ENCODE data around the gene UQCRFS1.
A peak's percentile ranks its signal among the peaks of the same experiment; 100 is the strongest.
"Not testable (repeated sequence)": the region's sequence is repeated elsewhere in the genome, so short reads cannot be mapped to it uniquely, and the experiment has no call there.

Gene UQCRFS1

GRCh38 chr19:29212356-29212647 is 649 bp downstream of the UQCRFS1 start:
- no peak for DNase-seq

- DNase-seq: no peak
Measured at GRCh38 chr19:29211562-29212355, 1.2 kb downstream of the UQCRFS1 start.

GRCh38 chr19:29211041-29211440 is 1.9 kb downstream of the UQCRFS1 start:
- DNase-seq: not testable (repeated sequence)

GRCh38 chr19:29210502-29210901 is 2.4 kb downstream of the UQCRFS1 start:
- DNase-seq: not testable (repeated sequence)

GRCh38 chr19:29207403-29208187 is 5.4 kb downstream of the UQCRFS1 start:
- not testable (repeated sequence) for DNase-seq

GRCh38 chr19:29206453-29206852 is 6.5 kb downstream of the UQCRFS1 start:
- no peak for DNase-seq

GRCh38 chr19:29202281-29202680 is 10.7 kb downstream of the UQCRFS1 start:
- no peak for DNase-seq

GRCh38 chr19:29201855-29202254 is 11.1 kb downstream of the UQCRFS1 start:
- DNase-seq: no peak

GRCh38 chr19:29194658-29195057 is 18.3 kb downstream of the UQCRFS1 start:
- DNase-seq: no peak

- no peak for DNase-seq
Measured at GRCh38 chr19:29193155-29193554, 19.8 kb downstream of the UQCRFS1 start.

- no peak for DNase-seq
Measured at GRCh38 chr19:29191005-29191404, 21.9 kb downstream of the UQCRFS1 start.

GRCh38 chr19:29189033-29189360 is 24.0 kb downstream of the UQCRFS1 start:
- DNase-seq: no peak

GRCh38 chr19:29188289-29189032 is 24.5 kb downstream of the UQCRFS1 start:
- peak; percentile 59 for DNase-seq

- DNase-seq: peak; percentile 44
Measured at GRCh38 chr19:29187676-29188075, 25.3 kb downstream of the UQCRFS1 start.

- DNase-seq: no peak
Measured at GRCh38 chr19:29185427-29185826, 27.5 kb downstream of the UQCRFS1 start.

GRCh38 chr19:29176981-29177754 is 35.8 kb downstream of the UQCRFS1 start:
- no peak for DNase-seq

- no peak for DNase-seq
Measured at GRCh38 chr19:29173896-29174295, 39.1 kb downstream of the UQCRFS1 start.

GRCh38 chr19:29172302-29172701 is 40.6 kb downstream of the UQCRFS1 start:
- no peak for DNase-seq

- DNase-seq: no peak
Measured at GRCh38 chr19:29171525-29171924, 41.4 kb downstream of the UQCRFS1 start.

GRCh38 chr19:29170554-29170953 is 42.4 kb downstream of the UQCRFS1 start:
- DNase-seq: no peak

- DNase-seq: no peak
Measured at GRCh38 chr19:29162694-29163093, 50.3 kb downstream of the UQCRFS1 start.

GRCh38 chr19:29155683-29156082 is 57.3 kb downstream of the UQCRFS1 start:
- no peak for DNase-seq
